ENCODE data around the gene CLCNKB. TPM values are rescaled to one million over a fixed set of nuclear protein-coding genes. Genes with fewer than 3 reads are reported as not detected.
"Not testable (repeated sequence)": the region's sequence is repeated elsewhere in the genome, so short reads cannot be mapped to it uniquely, and the experiment has no call there.

CLCNKB gene
- total RNA-seq, 1 donor from 2014 or later: 0.35 TPM

- no peak for DNase-seq (ENCODE audit: low spot score)
Observed at GRCh38 chr1:16029288-16029687, 14.3 kb upstream of the CLCNKB start.

DNA sequence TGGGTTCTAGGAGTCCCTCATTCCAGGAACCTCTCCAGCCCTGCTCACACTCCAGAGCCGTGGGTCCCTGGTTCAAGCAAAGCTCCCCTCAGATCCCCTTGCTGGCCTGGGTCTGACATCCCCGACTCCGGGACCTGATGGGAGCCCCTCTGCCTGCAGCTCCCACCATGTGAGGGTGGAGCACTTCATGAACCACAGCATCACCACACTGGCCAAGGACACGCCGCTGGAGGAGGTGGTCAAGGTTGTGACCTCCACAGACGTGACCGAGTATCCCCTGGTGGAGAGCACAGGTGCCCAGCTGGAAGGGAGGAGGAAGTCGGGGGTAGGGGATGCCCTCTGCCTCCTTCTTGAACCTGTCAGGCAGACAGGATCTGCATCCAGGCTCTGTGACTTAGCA, 12.0 kb upstream of the CLCNKB start:
- no peak for DNase-seq (ENCODE audit: low spot score)

- no peak for DNase-seq (ENCODE audit: low spot score)
Observed at GRCh38 chr1:16032388-16033102, 11.0 kb upstream of the CLCNKB start.

DNA sequence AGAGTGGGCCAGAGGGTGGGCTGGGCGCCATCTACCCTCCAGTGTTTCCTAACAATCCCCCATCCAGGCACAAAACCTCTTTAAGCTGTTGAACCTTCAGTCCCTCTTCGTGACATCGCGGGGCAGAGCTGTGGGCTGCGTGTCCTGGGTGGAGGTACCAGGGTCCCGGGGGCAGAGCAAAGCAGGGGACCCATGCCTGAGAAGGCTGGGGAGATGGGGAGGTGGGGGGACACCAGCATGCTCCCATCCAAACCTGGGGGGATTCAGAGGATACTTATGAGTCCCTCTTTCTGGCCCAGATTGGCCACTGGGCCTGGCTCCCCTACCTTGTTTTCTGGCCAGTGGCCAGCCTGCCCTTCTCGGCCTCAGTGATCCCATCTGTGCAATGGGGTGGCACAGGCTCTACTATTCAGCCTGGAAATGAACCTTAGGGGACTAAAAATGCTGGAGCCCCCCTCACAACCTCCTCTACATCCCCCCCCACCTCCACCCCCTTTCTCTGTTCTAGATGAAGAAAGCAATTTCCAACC, 10.4 kb upstream of the CLCNKB start:
- DNase-seq (ENCODE audit: low spot score): not testable (repeated sequence)

- DNase-seq (ENCODE audit: low spot score): not testable (repeated sequence)
Observed at GRCh38 chr1:16036461-16036860, 7.1 kb upstream of the CLCNKB start.

GRCh38 chr1:16038620-16038912, 5.0 kb upstream of the CLCNKB start:
- no peak for DNase-seq (ENCODE audit: low spot score)

- not testable (repeated sequence) for DNase-seq (ENCODE audit: low spot score)
Observed at GRCh38 chr1:16039871-16040270, 3.7 kb upstream of the CLCNKB start.

DNA sequence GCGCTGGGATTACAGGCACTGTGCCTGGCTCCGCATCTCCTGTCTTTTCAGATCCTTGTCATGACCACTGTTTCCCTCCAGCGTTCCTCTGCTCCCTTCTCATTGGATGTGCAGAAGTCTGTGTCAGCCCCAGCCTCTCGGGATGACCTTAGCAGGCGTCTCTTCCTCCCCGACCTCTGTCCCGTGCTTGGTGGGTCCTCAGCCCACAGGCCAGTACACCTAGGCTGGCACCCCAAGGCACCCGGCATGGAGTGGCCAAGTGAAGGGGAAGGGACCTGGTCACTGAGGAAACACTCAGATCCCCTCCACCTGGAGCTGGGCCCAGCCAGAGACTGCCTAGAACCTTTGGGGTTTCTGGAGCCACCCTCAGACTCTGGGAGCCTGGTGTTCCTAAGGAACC, 2.4 kb upstream of the CLCNKB start:
- no peak for DNase-seq (ENCODE audit: low spot score)

GRCh38 chr1:16042096-16042495, 1.5 kb upstream of the CLCNKB start:
- no peak for DNase-seq (ENCODE audit: low spot score)

GRCh38 chr1:16042654-16043053, 928 bp upstream of the CLCNKB start:
- not testable (repeated sequence) for DNase-seq (ENCODE audit: low spot score)

- no peak for DNase-seq (ENCODE audit: low spot score)
Observed at GRCh38 chr1:16043950-16044349, 368 bp downstream of the CLCNKB start.

DNA sequence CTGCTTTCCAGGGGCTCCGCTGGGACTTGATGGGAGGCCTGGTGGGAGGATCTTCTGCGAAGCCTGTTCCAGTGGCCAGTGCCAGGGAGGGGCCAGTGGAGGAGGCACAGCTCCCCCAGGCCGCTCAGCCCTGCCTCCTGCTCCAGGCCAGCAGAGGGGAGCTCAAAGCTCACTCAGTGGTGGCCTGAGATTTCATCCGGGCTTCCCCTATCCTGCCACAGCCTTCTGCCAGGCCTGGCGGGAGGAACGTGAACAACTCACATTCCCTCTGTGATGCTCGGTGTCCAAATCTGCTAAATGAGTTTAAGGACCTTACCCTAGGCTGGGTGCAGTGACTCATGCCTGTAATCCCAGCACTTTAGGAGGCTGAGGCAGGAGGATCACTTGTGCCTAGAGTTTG, 3.3 kb downstream of the CLCNKB start:
- DNase-seq (ENCODE audit: low spot score): no peak

GRCh38 chr1:16047791-16048475, 4.4 kb downstream of the CLCNKB start:
- no peak for DNase-seq (ENCODE audit: low spot score)

- DNase-seq (ENCODE audit: low spot score): no peak
Observed at GRCh38 chr1:16048573-16049189, 5.1 kb downstream of the CLCNKB start.

- DNase-seq (ENCODE audit: low spot score): no peak
Observed at GRCh38 chr1:16050328-16050727, 6.7 kb downstream of the CLCNKB start.

- no peak for DNase-seq (ENCODE audit: low spot score)
Observed at GRCh38 chr1:16051039-16051438, 7.5 kb downstream of the CLCNKB start.

GRCh38 chr1:16051949-16052348, 8.4 kb downstream of the CLCNKB start:
- DNase-seq (ENCODE audit: low spot score): not testable (repeated sequence)

GRCh38 chr1:16053781-16054502, 10.4 kb downstream of the CLCNKB start:
- DNase-seq (ENCODE audit: low spot score): no peak

DNA sequence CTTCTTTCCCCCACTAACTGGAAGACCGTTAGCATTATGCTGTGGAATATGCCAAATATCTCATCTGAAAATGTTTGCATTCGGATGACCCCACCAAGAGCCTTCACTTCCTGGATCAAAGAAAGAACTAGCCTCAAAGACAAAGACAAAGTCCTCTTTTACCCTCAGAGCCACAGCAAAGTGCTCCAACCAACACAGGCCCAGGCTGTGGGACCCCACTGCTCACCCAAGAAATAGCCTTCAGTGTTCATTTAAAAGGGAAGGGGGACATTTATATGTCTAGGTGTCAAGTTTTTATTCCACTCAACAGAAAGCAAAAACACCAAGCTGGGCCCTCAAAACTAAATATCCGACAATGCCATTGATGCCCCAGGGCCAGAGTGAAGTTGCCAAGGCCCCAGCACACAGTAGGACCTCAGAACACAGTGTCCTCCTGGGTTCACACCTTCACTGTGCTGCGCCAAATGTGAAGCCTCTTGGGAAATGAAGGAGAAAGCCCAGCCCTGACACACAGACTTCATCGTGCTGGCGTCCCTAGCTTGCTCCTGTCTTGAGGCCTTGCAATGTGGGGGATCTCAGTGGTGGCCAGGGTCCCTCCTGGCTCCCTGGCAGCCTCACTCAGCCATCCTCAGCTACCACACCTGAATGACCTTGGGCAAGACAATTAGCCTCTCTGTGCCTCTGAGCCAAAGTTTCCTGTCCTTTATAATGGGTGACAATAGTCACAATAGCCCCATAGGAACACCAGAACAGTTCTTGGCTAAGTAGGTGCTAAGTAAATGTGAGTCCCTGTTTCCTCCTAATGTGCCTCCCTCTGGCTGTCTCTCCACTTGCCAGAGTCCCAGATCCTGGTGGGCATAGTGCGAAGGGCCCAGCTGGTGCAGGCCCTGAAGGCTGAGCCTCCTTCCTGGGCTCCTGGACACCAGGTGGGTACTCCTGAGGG, 11.3 kb downstream of the CLCNKB start:
- no peak for DNase-seq (ENCODE audit: low spot score)

Measured in mesenteric fat pad (tissue), 1 donor.